CD14-positive monocyte (primary cell): Measurements from ENCODE around the gene PLCB1. TPM values are rescaled to one million over a fixed set of nuclear protein-coding genes. Genes with fewer than 3 reads are reported as not detected.

Experiments
- DNase-seq, 3 donors: peaks; one replicate each; pipeline ENCODE4 v3.0.0-alpha.2; 2011 to 2022
- H2AFZ ChIP-seq: 2 replicates; pipeline ENCODE4 v1.6.0; 2012; ENCODE audit warnings: mild to moderate bottlenecking, low read depth, low read length, inconsistent platforms; ENCODE audit not compliant: insufficient read depth, poor library complexity, severe bottlenecking
- H3K27ac ChIP-seq, 2 donors: 1 replicate in 1 of 2; 2 replicates in 1 of 2; pipeline ENCODE4 v1.5.1; 2012 to 2013; ENCODE audit warnings: low read length in 2 of 2, control low read depth in 1 of 2, inconsistent platforms in 1 of 2, low read depth in 1 of 2, mild to moderate bottlenecking in 1 of 2
- H3K27me3 ChIP-seq, 2 donors: one replicate each; pipeline versions ENCODE4 v1.6.0 to v1.6.1; 2011 to 2013; ENCODE audit warnings: low read length in 2 of 2; ENCODE audit not compliant: control insufficient read depth in 2 of 2, insufficient read depth in 2 of 2
- H3K36me3 ChIP-seq, 2 donors: replicated peaks in 1 of 2; 1 replicate in 1 of 2; 2 replicates in 1 of 2; pipeline versions ENCODE4 v1.5.1 to v1.6.1; 2012 to 2013; ENCODE audit warnings: low read length in 2 of 2, control low read depth in 1 of 2, inconsistent platforms in 1 of 2, mild to moderate bottlenecking in 1 of 2; ENCODE audit not compliant: insufficient read depth in 2 of 2, control insufficient read depth in 1 of 2
- H3K4me1 ChIP-seq, 2 donors: 1 replicate in 1 of 2; 2 replicates in 1 of 2; pipeline versions ENCODE4 v1.5.1 to v1.6.1; 2012 to 2013; ENCODE audit warnings: low read length in 2 of 2, control low read depth in 1 of 2, inconsistent platforms in 1 of 2, mild to moderate bottlenecking in 1 of 2, moderate library complexity in 1 of 2; ENCODE audit not compliant: insufficient read depth in 2 of 2, control insufficient read depth in 1 of 2
- H3K4me2 ChIP-seq: replicated peaks from 2 replicates; pipeline ENCODE3; 2012; ENCODE audit warnings: low read length, moderate library complexity, mild to moderate bottlenecking; ENCODE audit not compliant: poor library complexity, severe bottlenecking; ENCODE audit errors: extremely low read depth
- H3K4me3 ChIP-seq, 3 experiments: fragments of 200-600 bp in 1 of 3; sonication (generic) in 1 of 3; replicated peaks in 1 of 3; 1 replicate in 2 of 3; 2 replicates in 1 of 3; pipeline ENCODE4 v1.5.1; 2011 to 2013; ENCODE audit warnings: low read length in 3 of 3, mild to moderate bottlenecking in 3 of 3, control low read depth in 2 of 3, low read depth in 2 of 3, inconsistent platforms in 1 of 3, moderate library complexity in 1 of 3
- H3K79me2 ChIP-seq: 2 replicates; pipeline ENCODE4 v1.6.0; 2012; ENCODE audit warnings: mild to moderate bottlenecking, control low read depth, inconsistent platforms, low read length, moderate library complexity; ENCODE audit not compliant: insufficient read depth
- H3K9ac ChIP-seq: 2 replicates; pipeline ENCODE4 v1.6.0; 2017; ENCODE audit warnings: low read length, mild to moderate bottlenecking; ENCODE audit not compliant: insufficient read depth, poor library complexity, severe bottlenecking
- H3K9me3 ChIP-seq, 2 donors: replicated peaks in 1 of 2; 1 replicate in 1 of 2; 2 replicates in 1 of 2; pipeline versions ENCODE4 v1.5.1 to v1.6.1; 2012 to 2013; ENCODE audit warnings: low read length in 2 of 2, control low read depth in 1 of 2; ENCODE audit not compliant: control insufficient read depth in 1 of 2, insufficient read depth in 1 of 2
- H4K20me1 ChIP-seq: 2 replicates; pipeline ENCODE4 v1.6.0; 2012; ENCODE audit warnings: mild to moderate bottlenecking, low read length, control low read depth, moderate library complexity; ENCODE audit not compliant: insufficient read depth
- H3K27ac Mint-ChIP-seq, 7 donors: one replicate each; pipeline ENCODE4 v1.8.0; 2020; ENCODE audit warnings: mild to moderate bottlenecking in 7 of 7, mixed read lengths in 7 of 7, moderate library complexity in 6 of 7, inconsistent platforms in 2 of 7
- H3K27me3 Mint-ChIP-seq, 3 donors: one replicate each; pipeline ENCODE4 v1.8.0; 2021 to 2022; ENCODE audit warnings: low read depth in 3 of 3, mild to moderate bottlenecking in 3 of 3, mixed read lengths in 3 of 3, moderate library complexity in 3 of 3, inconsistent platforms in 1 of 3
- H3K36me3 Mint-ChIP-seq, 2 donors: one replicate each; pipeline ENCODE4 v1.8.0; 2020; ENCODE audit warnings: mixed read lengths in 2 of 2, inconsistent platforms in 1 of 2, mild to moderate bottlenecking in 1 of 2
- H3K4me1 Mint-ChIP-seq: one replicate; pipeline ENCODE4 v1.8.0; 2020; ENCODE audit warnings: mild to moderate bottlenecking, mixed read lengths
- H3K4me3 Mint-ChIP-seq, 2 donors: one replicate each; pipeline ENCODE4 v1.8.0; 2020; ENCODE audit warnings: mild to moderate bottlenecking in 2 of 2, mixed read lengths in 2 of 2, moderate library complexity in 1 of 2
- H3K9me3 Mint-ChIP-seq, 7 donors: one replicate each; pipeline ENCODE4 v1.8.0; 2020 to 2022; ENCODE audit warnings: mixed read lengths in 7 of 7, mild to moderate bottlenecking in 6 of 7, moderate library complexity in 6 of 7, inconsistent platforms in 2 of 7
- CTCF ChIP-seq: fragments of 200-600 bp; IDR thresholded peaks from one replicate; pipeline ENCODE4 v1.8.0; 2022; ENCODE audit warnings: antibody characterized with exemption, mild to moderate bottlenecking
- WGBS: methylation state at CpG from one replicate; pipeline ENCODE4 v1.1.5; 2013; ENCODE audit warnings: missing lambda C conversion rate; ENCODE audit not compliant: insufficient coverage; 5-methylcytosine and 5-hydroxymethylcytosine counted together
- intact Hi-C, 2 donors: fragments of 100-400 bp; cut with micrococcal nuclease; formaldehyde crosslinking; loops; one replicate each; pipeline versions ENCODE4 v1.15.0 to v1.15.1; 2023
- polyA plus RNA-seq, 3 donors: library from polyadenylated mRNA; depleted of rRNA in 1 of 3; unstranded in 2 of 3; stranded (reverse) in 1 of 3; fragments of 300-500 nt in 2 of 3; fragments of >200 nt in 1 of 3; fragmentation: Illumina TruSeq in 2 of 3; gene quantifications; 1 replicate in 2 of 3; 2 replicates in 1 of 3; pipeline ENCODE4 v1.2.3, GENCODE V29; 2012 to 2021

Gene PLCB1
- polyA plus RNA-seq, 3 donors, result 8.6 to 16.4 (median 13.2) TPM

GRCh38 chr20:8631271-8631670 lies 499.2 kb downstream of the PLCB1 start:
- Histone ChIP-seq H3K27me3 (no peaks in the 10 kb centered on the region), H3K9me3 (no peaks in the 10 kb centered on the region), H3K9ac (no peak overlapping the region), H3K27ac (no peak overlapping the region), H2AFZ (no peak overlapping the region), H3K36me3 (no peaks in the 10 kb centered on the region), H3K4me2 (no peak overlapping the region), H3K4me3 (no peak overlapping the region), H3K79me2 (no peaks in the 10 kb centered on the region), H4K20me1 (no peaks in the 10 kb centered on the region), H3K4me1 (no peaks in the 10 kb centered on the region)
- WGBS, result no CpG with 5 or more reads among the region's 1 CpG
- no peaks in the 10 kb centered on the region for H3K4me1 Mint-ChIP-seq
- peaks cover 0 to 2% (median 0%) of the 10 kb centered on the region in 7 donors for H3K9me3 Mint-ChIP-seq
- intact Hi-C loops, result no loop called here
- no peak overlapping the region for H3K4me3 Mint-ChIP-seq
- no peak for DNase-seq
- peaks cover 8 to 10% of the 10 kb centered on the region in 2 donors for H3K36me3 Mint-ChIP-seq
- H3K27ac Mint-ChIP-seq, result no peak overlapping the region
- H3K27me3 Mint-ChIP-seq, result peaks cover 0 to 2% (median 1%) of the 10 kb centered on the region in 3 donors
- no peak for TF ChIP-seq CTCF

- Mint-ChIP-seq H3K4me3 (no peak overlapping the region), H3K9me3 (peaks cover 0 to 2% (median 0%) of the 10 kb centered on the region in 7 donors), H3K36me3 (peaks cover 6 to 14% of the 10 kb centered on the region in 2 donors), H3K27ac (no peak overlapping the region), H3K27me3 (peaks cover 0 to 2% (median 1%) of the 10 kb centered on the region in 3 donors), H3K4me1 (no peaks in the 10 kb centered on the region)
- no peak overlapping the region for H3K27ac ChIP-seq
- H3K9ac ChIP-seq, result no peak overlapping the region
- TF ChIP-seq CTCF, result no peak
- no peak for DNase-seq
- no peaks in the 10 kb centered on the region for H3K9me3 ChIP-seq
- H3K27me3 ChIP-seq, result no peaks in the 10 kb centered on the region
- no peak overlapping the region for H3K4me3 ChIP-seq
- WGBS, result 100% methylated on average over 1 of the region's 1 CpG
- no peaks in the 10 kb centered on the region for H3K79me2 ChIP-seq
- H3K36me3 ChIP-seq, result no peaks in the 10 kb centered on the region
- H3K4me2 ChIP-seq, result no peak overlapping the region
- H4K20me1 ChIP-seq, result no peaks in the 10 kb centered on the region
- no peaks in the 10 kb centered on the region for H3K4me1 ChIP-seq
- H2AFZ ChIP-seq, result no peak overlapping the region
- intact Hi-C loops, result no loop called here
These were observed 501.3 kb downstream of the PLCB1 start for GRCh38 chr20:8633366-8633765.
